ENCODE measurements around the gene SAMD14. TPM values are rescaled to one million over a fixed set of nuclear protein-coding genes. Genes with fewer than 3 reads are reported as not detected.

SAMD14 gene
- total RNA-seq, 2 donors from 2014 or later: 2.5 to 7.4 TPM

DNA sequence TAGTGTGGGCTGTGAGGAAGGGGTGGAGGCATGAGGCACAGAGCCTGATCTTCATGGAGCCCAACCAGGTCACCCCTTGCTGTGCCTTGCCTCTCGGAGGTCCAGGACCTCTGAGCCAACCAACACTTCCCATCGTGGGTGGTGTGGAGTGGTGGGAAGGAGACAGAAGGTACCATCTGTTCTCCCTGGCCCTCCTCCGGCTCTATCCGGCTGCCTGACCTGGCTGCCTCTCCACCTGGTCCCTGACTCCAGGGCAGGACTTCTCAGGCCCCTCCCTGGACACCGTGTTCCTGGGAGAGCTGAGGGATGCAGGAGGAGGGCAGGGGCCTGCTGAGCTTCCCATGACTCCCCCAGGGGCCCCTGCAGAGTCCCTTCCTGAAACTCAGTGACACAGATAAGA is 31.0 kb downstream of the SAMD14 start:
- intact Hi-C loops (cut with DNase I): loop anchor here (10.0 kb wide), 1 partner anchor 56 kb away; the partner anchor contains the start of gene PPP1R9B
- Histone ChIP-seq H3K4me1 (replicated peaks) (peaks cover 4% of the 10 kb centered on the region), H3K9me3 (no peaks in the 10 kb centered on the region), H3K36me3 (no peaks in the 10 kb centered on the region), H3K27ac (no peak overlapping the region), H3K4me3 (no peak overlapping the region), H3K27me3 (replicated peaks; ENCODE audit: insufficient read depth) (no peaks in the 10 kb centered on the region)
- TF ChIP-seq POLR2A (IDR thresholded peaks at IDR 0.05) (no peak), POLR2AphosphoS5 (IDR thresholded peaks at IDR 0.05) (no peak)
- TF ChIP-seq, protein P1, sequence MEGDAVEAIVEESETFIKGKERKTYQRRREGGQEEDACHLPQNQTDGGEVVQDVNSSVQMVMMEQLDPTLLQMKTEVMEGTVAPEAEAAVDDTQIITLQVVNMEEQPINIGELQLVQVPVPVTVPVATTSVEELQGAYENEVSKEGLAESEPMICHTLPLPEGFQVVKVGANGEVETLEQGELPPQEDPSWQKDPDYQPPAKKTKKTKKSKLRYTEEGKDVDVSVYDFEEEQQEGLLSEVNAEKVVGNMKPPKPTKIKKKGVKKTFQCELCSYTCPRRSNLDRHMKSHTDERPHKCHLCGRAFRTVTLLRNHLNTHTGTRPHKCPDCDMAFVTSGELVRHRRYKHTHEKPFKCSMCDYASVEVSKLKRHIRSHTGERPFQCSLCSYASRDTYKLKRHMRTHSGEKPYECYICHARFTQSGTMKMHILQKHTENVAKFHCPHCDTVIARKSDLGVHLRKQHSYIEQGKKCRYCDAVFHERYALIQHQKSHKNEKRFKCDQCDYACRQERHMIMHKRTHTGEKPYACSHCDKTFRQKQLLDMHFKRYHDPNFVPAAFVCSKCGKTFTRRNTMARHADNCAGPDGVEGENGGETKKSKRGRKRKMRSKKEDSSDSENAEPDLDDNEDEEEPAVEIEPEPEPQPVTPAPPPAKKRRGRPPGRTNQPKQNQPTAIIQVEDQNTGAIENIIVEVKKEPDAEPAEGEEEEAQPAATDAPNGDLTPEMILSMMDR (IDR thresholded peaks at IDR 0.05): no peak
- 78% methylated on average over 5 of the region's 5 CpGs for WGBS
- no peak for DNase-seq (ENCODE audit: low spot score)

DNA sequence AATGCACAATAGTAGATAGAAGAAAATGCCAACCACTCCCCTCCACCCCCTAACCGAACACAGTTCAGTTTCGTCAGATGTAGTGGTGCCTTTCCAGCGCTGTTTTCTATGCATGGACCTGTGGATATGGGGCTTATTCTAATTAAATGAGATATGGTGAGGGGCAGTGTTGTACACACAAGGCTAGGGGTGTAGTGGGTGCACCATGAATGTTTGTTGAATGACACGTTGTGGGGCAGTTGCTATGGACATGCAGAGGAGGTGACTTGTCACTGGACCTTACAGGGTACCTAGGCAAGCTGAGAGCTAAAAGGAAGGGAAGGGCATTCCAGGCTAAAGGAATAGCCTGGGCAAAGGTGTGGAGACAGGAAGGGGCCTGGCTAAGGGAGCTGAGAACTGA is 31.4 kb downstream of the SAMD14 start:
- Histone ChIP-seq H3K36me3 (no peaks in the 10 kb centered on the region), H3K9me3 (no peaks in the 10 kb centered on the region), H3K27ac (no peak overlapping the region), H3K4me1 (replicated peaks) (peaks cover 4% of the 10 kb centered on the region), H3K27me3 (replicated peaks; ENCODE audit: insufficient read depth) (no peaks in the 10 kb centered on the region), H3K4me3 (no peak overlapping the region)
- intact Hi-C loops (cut with DNase I): loop anchor here (10.0 kb wide), 1 partner anchor 56 kb away; the partner anchor contains the start of gene PPP1R9B
- no peak for DNase-seq (ENCODE audit: low spot score)
- TF ChIP-seq POLR2AphosphoS5 (IDR thresholded peaks at IDR 0.05) (no peak), POLR2A (IDR thresholded peaks at IDR 0.05) (no peak)
- TF ChIP-seq, protein P1 (IDR thresholded peaks at IDR 0.05): no peak
- 87% methylated on average over 4 of the region's 4 CpGs for WGBS

DNA sequence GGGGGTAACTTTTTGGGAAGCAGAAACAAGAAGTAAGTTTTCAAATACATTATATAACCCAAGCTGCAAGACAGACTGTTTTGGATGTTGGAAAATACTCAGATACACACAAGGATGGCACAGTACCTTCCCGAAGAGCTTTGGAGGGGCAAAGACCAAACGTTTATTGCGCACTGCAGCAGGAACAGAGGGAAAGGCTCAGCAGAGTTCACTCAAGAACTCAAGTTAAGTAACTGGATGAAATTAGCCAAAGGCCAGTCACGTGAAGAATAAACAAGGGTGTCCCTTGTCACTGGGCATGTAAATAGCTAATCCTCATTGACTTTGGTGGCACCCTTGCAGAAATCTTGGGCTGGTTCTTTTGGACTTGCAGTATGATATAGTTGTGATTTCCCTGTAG is 32.0 kb downstream of the SAMD14 start:
- no peaks in the 10 kb centered on the region for H3K9me3 ChIP-seq
- DNase-seq (ENCODE audit: low spot score): no peak
- no peak overlapping the region for H3K4me3 ChIP-seq
- TF ChIP-seq, protein P1 (IDR thresholded peaks at IDR 0.05): no peak
- TF ChIP-seq POLR2AphosphoS5 (IDR thresholded peaks at IDR 0.05) (no peak), POLR2A (IDR thresholded peaks at IDR 0.05) (no peak)
- no peaks in the 10 kb centered on the region for H3K27me3 ChIP-seq (replicated peaks; ENCODE audit: insufficient read depth)
- 76% methylated on average over 4 of the region's 4 CpGs for WGBS
- intact Hi-C loops (cut with DNase I): loop anchor here (10.0 kb wide), 1 partner anchor 57 kb away; the partner anchor contains the start of gene PPP1R9B
- peaks cover 4% of the 10 kb centered on the region for H3K4me1 ChIP-seq (replicated peaks)
- no peaks in the 10 kb centered on the region for H3K36me3 ChIP-seq
- H3K27ac ChIP-seq: no peak overlapping the region

DNA sequence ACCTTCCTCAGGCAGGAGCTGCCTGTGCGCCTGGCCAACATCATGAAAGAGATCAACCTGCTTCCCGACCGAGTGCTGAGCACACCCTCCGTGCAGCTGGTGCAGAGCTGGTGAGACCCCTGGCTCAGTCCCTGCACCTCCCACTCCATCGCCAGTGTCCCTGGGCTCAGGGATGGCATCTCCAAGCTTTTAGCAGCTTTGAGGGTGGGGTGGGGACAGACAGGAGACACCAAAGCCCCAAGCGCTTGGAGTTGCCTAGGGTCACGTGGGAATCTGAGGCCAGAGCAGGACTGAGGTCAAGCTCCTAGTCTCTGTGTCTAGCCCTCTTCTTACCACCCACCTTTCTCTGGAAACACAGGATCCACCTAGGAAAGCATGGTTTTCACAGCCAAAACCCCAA is 32.5 kb downstream of the SAMD14 start:
- intact Hi-C loops (cut with DNase I): loop anchor here (10.0 kb wide), 1 partner anchor 57 kb away; the partner anchor contains the start of gene PPP1R9B

More for the DNA sequence above, 32.5 kb downstream of the SAMD14 start:
- Histone ChIP-seq H3K36me3 (no peaks in the 10 kb centered on the region), H3K4me3 (no peak overlapping the region), H3K9me3 (no peaks in the 10 kb centered on the region), H3K4me1 (replicated peaks) (peaks cover 4% of the 10 kb centered on the region), H3K27me3 (replicated peaks; ENCODE audit: insufficient read depth) (no peaks in the 10 kb centered on the region), H3K27ac (no peak overlapping the region)
- TF ChIP-seq, protein P1 (IDR thresholded peaks at IDR 0.05): no peak
- TF ChIP-seq POLR2AphosphoS5 (IDR thresholded peaks at IDR 0.05): no peak
- TF ChIP-seq POLR2A (IDR thresholded peaks at IDR 0.05): no peak
- WGBS: 68% methylated on average over 7 of the region's 7 CpGs
- DNase-seq (ENCODE audit: low spot score): no peak
